ENCODE data around the gene RHPN2.

The RHPN2 gene

GRCh38 chr19:33047422-33047821, 17.3 kb downstream of the RHPN2 start:
- TF ChIP-seq NFIC (IDR thresholded peaks at IDR 0.05) (no peak), RAD21 (IDR thresholded peaks at IDR 0.05; ENCODE audit: low read depth) (no peak), TCF12 (IDR thresholded peaks at IDR 0.05; ENCODE audit: low read depth) (peak; percentile 47; the same call in 1 of the 2 replicates), TEAD4 (IDR thresholded peaks at IDR 0.05) (0 out of 2 replicates have a peak, but pooled peaks have one; percentile 20)

- TF ChIP-seq USF1 (IDR thresholded peaks at IDR 0.05) (no peak), ZBTB7A (IDR thresholded peaks at IDR 0.05; ENCODE audit: low read depth) (no peak), CEBPB (IDR thresholded peaks at IDR 0.05) (no peak), EP300 (IDR thresholded peaks at IDR 0.05; ENCODE audit: borderline replicate concordance) (no peak), RAD21 (IDR thresholded peaks at IDR 0.05; ENCODE audit: low read depth) (no peak), MAX (IDR thresholded peaks at IDR 0.05) (no peak), REST (IDR thresholded peaks at IDR 0.05; ENCODE audit: low read depth) (no peak), TEAD4 (IDR thresholded peaks at IDR 0.05) (no peak), TCF12 (IDR thresholded peaks at IDR 0.05; ENCODE audit: low read depth) (no peak), EGR1 (IDR thresholded peaks at IDR 0.05) (no peak), TAF1 (IDR thresholded peaks at IDR 0.05; ENCODE audit: low read depth) (no peak), FOXM1 (IDR thresholded peaks at IDR 0.05; ENCODE audit: borderline replicate concordance, low read depth) (no peak), CREB1 (IDR thresholded peaks at IDR 0.05; ENCODE audit: low read depth) (no peak), YY1 (IDR thresholded peaks at IDR 0.05; ENCODE audit: low read depth) (no peak), NFIC (IDR thresholded peaks at IDR 0.05) (no peak)
Observed at GRCh38 chr19:33040994-33041827, 23.5 kb downstream of the RHPN2 start.

- TF ChIP-seq TEAD4 (IDR thresholded peaks at IDR 0.05): no peak
- TF ChIP-seq FOXM1 (IDR thresholded peaks at IDR 0.05; ENCODE audit: borderline replicate concordance, low read depth): no peak
- no peak for TF ChIP-seq TCF12 (IDR thresholded peaks at IDR 0.05; ENCODE audit: low read depth)
- TF ChIP-seq EGR1 (IDR thresholded peaks at IDR 0.05): no peak
- no peak for TF ChIP-seq RAD21 (IDR thresholded peaks at IDR 0.05; ENCODE audit: low read depth)
- TF ChIP-seq TAF1 (IDR thresholded peaks at IDR 0.05; ENCODE audit: low read depth): no peak
- TF ChIP-seq CEBPB (IDR thresholded peaks at IDR 0.05): no peak
- TF ChIP-seq REST (IDR thresholded peaks at IDR 0.05; ENCODE audit: low read depth): no peak
- TF ChIP-seq NFIC (IDR thresholded peaks at IDR 0.05): no peak
- TF ChIP-seq ZBTB7A (IDR thresholded peaks at IDR 0.05; ENCODE audit: low read depth): no peak
- no peak for TF ChIP-seq YY1 (IDR thresholded peaks at IDR 0.05; ENCODE audit: low read depth)
- no peak for TF ChIP-seq USF1 (IDR thresholded peaks at IDR 0.05)
- TF ChIP-seq MAX (IDR thresholded peaks at IDR 0.05): no peak
Observed at GRCh38 chr19:33039815-33040214, 24.9 kb downstream of the RHPN2 start.

GRCh38 chr19:33039108-33039599, 25.5 kb downstream of the RHPN2 start:
- TF ChIP-seq ZBTB7A (IDR thresholded peaks at IDR 0.05; ENCODE audit: low read depth) (no peak), CREB1 (IDR thresholded peaks at IDR 0.05; ENCODE audit: low read depth) (no peak)

- TF ChIP-seq YY1 (IDR thresholded peaks at IDR 0.05; ENCODE audit: low read depth): no peak
- no peak for TF ChIP-seq TEAD4 (IDR thresholded peaks at IDR 0.05)
- TF ChIP-seq NFIC (IDR thresholded peaks at IDR 0.05): no peak
Observed at GRCh38 chr19:33035461-33035860, 29.2 kb downstream of the RHPN2 start.

- TF ChIP-seq EP300 (IDR thresholded peaks at IDR 0.05; ENCODE audit: borderline replicate concordance): no peak
- TF ChIP-seq TEAD4 (IDR thresholded peaks at IDR 0.05): no peak
- TF ChIP-seq CREB1 (IDR thresholded peaks at IDR 0.05; ENCODE audit: low read depth): no peak
- TF ChIP-seq TAF1 (IDR thresholded peaks at IDR 0.05; ENCODE audit: low read depth): no peak
- no peak for TF ChIP-seq REST (IDR thresholded peaks at IDR 0.05; ENCODE audit: low read depth)
- TF ChIP-seq CEBPB (IDR thresholded peaks at IDR 0.05): no peak
- TF ChIP-seq FOXM1 (IDR thresholded peaks at IDR 0.05; ENCODE audit: borderline replicate concordance, low read depth): no peak
- no peak for TF ChIP-seq YY1 (IDR thresholded peaks at IDR 0.05; ENCODE audit: low read depth)
- no peak for TF ChIP-seq ZBTB7A (IDR thresholded peaks at IDR 0.05; ENCODE audit: low read depth)
- no peak for TF ChIP-seq EGR1 (IDR thresholded peaks at IDR 0.05)
- TF ChIP-seq USF1 (IDR thresholded peaks at IDR 0.05): no peak
- TF ChIP-seq NFIC (IDR thresholded peaks at IDR 0.05): no peak
- TF ChIP-seq TCF12 (IDR thresholded peaks at IDR 0.05; ENCODE audit: low read depth): no peak
- TF ChIP-seq MAX (IDR thresholded peaks at IDR 0.05): no peak
Observed at GRCh38 chr19:33032218-33032781, 32.4 kb downstream of the RHPN2 start.
